LNCaP clone FGC (cell line): ENCODE results near the gene LHPP.

Source experiments
- DNase-seq: peaks from one replicate; pipeline ENCODE4 v3.0.0-alpha.2; 2011; ENCODE audit warnings: low read depth
- H3K4me3 ChIP-seq: 2 replicates; pipeline ENCODE4 v1.5.1; 2011; ENCODE audit warnings: mild to moderate bottlenecking, low read depth, low read length, control low read depth
- CTCF ChIP-seq: IDR thresholded peaks from 2 replicates; pipeline ENCODE4 v1.5.1; 2012; ENCODE audit warnings: mild to moderate bottlenecking; ENCODE audit not compliant: control insufficient read depth, insufficient read depth; ENCODE audit errors: extremely low read depth

The LHPP gene

GRCh38 chr10:124624895-124625294 is 163.3 kb downstream of the LHPP start:
- no peak overlapping the region for H3K4me3 ChIP-seq
- TF ChIP-seq CTCF, result no peak
- no peak for DNase-seq

DNA sequence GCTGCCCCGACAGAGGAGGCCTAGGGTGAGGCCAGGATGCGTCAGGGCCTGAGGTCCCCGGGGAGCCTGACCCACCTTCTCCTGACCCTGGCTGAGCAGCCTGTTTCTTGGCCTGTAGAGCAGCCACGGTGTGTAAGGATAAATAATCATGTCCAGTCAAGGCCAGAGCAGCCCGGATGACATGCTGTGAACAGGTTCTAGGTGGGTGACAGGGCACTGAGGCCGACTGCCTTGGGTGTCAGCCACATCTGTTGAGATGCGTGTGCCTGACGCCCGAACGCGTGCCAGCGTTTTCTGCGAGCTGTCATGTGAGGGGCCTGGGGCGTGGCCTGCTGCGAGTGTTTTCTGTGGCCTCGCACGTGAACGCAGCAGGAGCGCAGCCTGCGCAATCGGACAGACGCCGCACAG is 164.2 kb downstream of the LHPP start:
- DNase-seq, result no peak
- TF ChIP-seq CTCF, result no peak
- no peak overlapping the region for H3K4me3 ChIP-seq

- DNase-seq, result no peak
- H3K4me3 ChIP-seq, result no peak overlapping the region
- no peak for TF ChIP-seq CTCF
These were observed 165.2 kb downstream of the LHPP start for GRCh38 chr10:124626759-124627380.

GRCh38 chr10:124627866-124628675 is 166.4 kb downstream of the LHPP start:
- no peak for TF ChIP-seq CTCF
- no peak overlapping the region for H3K4me3 ChIP-seq
- DNase-seq, result no peak

DNA sequence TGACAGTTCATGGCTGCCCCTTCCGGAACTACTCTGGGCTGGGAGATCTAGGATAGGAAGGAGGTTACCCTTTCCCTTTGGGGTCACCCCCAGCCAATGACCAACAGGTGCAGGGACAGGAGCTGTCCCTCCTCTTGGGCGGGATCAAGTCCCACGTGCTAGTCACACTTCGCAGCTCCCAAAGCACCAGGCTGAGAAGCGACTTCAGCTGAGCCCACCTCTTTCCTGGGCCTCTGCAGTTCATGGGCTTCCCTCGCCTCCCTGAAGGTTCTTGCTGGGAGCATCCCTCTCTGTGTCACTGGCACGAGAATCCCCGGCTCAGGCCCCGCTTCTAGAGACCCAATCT is 167.0 kb downstream of the LHPP start:
- no peak for DNase-seq
- no peak overlapping the region for H3K4me3 ChIP-seq
- TF ChIP-seq CTCF, result no peak

GRCh38 chr10:124629415-124629814 is 167.8 kb downstream of the LHPP start:
- no peak for TF ChIP-seq CTCF
- no peak for DNase-seq
- no peak overlapping the region for H3K4me3 ChIP-seq
